ENCODE measurements around the gene SATB1.

Gene SATB1

DNA sequence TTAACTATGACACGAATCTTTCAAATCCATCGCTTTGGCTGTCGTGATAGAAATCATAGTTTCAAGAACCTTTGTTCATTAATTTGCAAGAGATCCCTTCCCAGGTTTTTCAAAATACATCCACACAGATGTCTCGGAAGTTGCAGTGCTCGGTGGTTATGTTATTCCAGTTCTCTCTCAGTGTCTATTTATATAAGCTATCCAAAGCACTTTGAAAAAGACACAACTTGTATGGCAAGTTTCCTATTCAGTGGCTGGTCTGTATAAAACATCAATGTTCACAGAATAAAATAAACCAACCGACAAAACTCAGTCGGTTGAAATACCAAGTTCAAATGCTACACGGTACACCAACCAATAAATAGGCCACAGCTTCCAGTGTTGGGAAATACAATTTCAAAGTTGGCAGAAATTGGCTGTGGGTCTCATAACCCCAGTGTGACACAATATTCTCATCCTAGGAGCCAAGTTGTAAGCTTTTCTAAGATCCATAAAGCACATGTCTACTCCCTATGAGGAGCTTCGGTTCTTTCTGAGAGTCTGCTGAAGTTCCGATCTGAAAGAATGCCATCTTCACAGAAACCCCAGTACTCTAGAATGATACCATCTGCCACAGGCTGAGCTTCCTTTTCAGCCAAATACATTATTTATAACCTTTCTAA is 23.7 kb downstream of the SATB1 start:
- no peak for DNase-seq (ENCODE audit: low read depth)

DNA sequence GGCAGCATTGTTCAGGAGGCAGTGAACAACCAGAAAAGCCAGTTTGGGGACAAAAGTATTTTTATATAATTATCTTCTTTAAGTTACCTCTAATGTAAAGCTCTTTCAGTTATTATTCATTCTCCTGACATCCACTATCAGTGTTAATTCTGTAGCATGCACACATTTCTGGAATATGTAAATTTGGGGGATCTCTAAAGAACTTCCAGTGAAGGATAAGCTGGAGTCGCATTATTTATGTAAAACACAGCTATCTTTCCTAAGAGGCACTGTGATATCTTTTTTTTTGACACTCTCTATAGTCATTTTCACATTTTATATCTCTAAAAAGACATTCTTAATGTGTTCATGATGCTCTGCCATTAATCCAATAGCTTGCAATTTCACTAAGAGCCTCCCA is 26.7 kb downstream of the SATB1 start:
- DNase-seq (ENCODE audit: low read depth) = no peak

DNA sequence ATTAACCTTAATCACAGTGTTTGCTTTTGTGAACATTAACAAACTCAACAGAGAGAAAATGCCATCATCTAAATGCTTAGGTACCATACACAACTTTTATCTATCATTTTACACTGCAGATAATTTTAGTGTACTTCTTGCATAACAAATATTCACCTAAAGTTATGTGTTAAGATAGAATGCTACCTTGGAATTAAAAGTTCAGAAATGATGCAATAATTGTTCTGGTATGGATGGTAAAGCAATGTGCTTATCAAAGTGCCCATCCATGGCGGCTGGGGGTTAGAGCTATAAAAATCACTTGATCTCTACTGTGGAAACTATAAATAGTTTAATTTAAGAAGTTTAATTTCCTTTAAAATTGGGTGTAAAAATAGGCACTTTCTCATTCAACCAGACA is 28.7 kb downstream of the SATB1 start:
- no peak for DNase-seq (ENCODE audit: low read depth)

- DNase-seq (ENCODE audit: low read depth) = no peak
Observed at GRCh38 chr3:18394384-18394995, 30.6 kb downstream of the SATB1 start.

DNA sequence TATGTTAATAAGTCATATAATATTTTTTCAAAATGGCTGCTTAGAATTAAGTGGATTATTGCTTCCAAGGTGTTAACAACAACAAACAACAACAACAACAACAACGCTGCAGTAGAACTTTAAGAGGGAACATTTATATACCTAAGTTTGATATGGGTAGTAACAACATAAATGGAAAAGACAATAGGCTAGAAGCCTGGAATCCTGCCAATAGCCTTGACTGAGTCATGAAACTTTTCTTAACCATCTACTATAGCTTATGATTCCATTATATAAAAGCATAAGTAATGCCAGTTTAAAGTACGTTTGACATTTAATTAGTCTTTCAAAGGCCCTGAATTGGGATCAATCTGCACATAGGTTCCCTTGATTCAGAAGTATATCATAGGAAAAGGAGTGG is 31.2 kb downstream of the SATB1 start:
- no peak for DNase-seq (ENCODE audit: low read depth)

- no peak for DNase-seq (ENCODE audit: low read depth)
Observed at GRCh38 chr3:18390024-18390660, 35.0 kb downstream of the SATB1 start.

- no peak for DNase-seq (ENCODE audit: low read depth)
Observed at GRCh38 chr3:18389108-18389733, 35.9 kb downstream of the SATB1 start.

GRCh38 chr3:18386274-18386890 is 38.8 kb downstream of the SATB1 start:
- DNase-seq (ENCODE audit: low read depth) = no peak

DNA sequence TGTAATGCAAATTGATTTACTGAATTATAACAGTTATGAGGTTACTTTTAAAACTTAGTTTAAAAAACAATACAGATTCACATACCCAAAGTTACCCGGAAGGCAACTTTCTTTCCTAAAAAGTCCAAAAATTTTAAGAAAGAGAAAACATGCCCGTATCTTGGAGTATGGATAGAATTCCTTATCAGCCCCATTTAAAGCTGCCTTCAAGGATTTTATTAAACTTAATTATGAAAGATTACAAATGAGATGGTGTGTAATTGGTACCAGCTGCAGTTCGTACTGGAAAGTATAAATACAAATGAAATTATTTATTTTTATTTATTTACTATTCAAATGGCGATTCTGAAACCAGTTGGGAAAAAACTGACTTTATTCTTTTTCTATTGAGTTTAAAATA is 39.4 kb downstream of the SATB1 start:
- no peak for DNase-seq (ENCODE audit: low read depth)

DNA sequence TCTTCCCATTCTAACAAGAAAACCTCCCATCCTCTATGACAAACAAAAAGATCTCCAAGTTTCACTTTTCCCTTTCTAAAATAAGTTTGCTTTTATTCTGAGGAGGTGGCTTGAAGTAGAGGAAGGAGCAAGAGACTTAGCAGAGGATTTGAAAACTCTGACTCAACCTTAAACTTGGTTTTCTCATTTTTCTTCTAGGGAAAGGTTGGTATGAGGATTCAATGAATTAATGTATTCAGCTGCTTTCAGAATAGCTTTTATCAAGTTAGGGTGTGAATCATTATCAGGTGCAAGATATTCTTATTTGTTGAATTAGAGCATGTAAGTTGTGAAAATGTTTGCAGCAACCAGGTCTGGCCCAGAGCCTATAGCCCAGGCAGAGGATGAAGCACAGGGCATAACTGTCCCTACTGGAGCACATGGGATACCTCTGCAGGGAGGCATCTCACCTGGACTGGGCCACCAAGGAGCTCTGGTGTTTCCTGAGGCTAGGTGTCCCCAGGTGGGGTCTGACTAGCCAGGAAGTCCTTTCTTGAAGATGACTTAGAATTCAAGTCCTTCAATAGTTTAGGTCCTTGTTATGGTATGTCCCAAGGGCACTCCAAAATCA is 42.3 kb downstream of the SATB1 start:
- DNase-seq (ENCODE audit: low read depth) = no peak

- DNase-seq (ENCODE audit: low read depth) = no peak
Observed at GRCh38 chr3:18379647-18380046, 45.5 kb downstream of the SATB1 start.

DNA sequence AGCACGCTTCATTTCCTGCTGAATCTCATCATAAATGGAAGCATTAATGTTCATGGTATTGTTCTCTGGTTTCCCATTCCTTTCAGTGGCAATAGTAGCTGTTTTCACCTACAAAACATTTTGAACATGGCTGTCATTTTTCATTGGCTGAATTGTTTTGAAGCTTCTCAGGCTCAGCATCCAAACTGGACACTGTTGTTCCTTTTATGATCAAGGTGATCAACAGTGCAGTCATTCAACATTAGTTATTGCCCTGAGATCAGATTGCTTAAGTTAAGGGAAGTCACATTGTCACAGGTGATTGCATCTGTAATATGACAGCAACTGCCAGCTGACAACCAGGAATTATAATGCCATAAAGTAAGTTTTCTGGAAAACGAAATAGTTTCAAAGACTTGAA is 46.9 kb downstream of the SATB1 start:
- no peak for DNase-seq (ENCODE audit: low read depth)

GRCh38 chr3:18376682-18377081 is 48.5 kb downstream of the SATB1 start:
- DNase-seq (ENCODE audit: low read depth) = no peak

DNA sequence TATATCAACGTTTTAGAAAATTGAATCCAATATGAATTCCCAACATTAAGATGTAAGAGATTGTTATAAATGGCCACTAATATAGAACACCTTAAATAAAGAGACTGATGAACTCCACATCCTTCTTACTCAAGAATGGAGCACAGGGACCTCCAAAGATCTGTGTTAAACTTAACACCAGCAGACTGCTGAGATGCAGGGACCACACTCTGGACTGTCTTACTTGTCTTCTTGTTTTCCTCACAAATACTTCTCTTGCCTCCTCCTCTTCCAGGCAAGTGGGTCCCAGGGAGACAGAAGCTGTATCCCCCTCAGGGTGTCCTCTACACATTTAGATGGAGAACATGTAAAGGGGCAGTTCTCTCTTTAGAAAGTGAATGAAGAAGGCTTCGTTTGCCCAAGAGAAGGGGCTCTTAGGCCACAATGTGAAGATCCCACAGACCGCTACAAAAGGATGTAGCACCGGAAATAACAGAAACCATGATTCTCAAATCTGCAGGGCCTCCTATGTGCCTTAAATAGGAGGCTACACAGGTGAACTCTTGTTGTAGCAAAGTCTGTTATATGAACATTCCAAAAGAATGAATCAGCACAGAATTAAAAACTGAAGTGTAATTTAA is 52.2 kb downstream of the SATB1 start:
- no peak for DNase-seq (ENCODE audit: low read depth)

DNA sequence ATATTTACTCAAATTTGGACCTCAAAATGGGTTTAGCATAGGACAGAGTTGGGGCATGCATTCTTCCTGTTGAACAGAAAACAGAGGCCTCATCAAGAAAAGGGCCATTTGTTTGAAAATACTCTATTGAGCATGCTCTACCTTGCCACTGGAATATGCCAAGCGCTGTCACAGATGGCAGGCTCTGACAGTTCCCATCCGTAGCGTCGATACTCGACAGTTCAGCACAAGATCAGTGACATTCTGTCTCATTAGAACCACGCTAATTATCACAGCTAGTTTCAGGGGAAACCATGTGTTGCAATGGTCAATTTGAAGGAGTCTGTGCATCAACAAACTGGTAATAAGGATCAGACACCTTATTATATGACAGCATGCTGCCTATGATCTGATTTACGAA is 54.5 kb downstream of the SATB1 start:
- DNase-seq (ENCODE audit: low read depth) = no peak

DNA sequence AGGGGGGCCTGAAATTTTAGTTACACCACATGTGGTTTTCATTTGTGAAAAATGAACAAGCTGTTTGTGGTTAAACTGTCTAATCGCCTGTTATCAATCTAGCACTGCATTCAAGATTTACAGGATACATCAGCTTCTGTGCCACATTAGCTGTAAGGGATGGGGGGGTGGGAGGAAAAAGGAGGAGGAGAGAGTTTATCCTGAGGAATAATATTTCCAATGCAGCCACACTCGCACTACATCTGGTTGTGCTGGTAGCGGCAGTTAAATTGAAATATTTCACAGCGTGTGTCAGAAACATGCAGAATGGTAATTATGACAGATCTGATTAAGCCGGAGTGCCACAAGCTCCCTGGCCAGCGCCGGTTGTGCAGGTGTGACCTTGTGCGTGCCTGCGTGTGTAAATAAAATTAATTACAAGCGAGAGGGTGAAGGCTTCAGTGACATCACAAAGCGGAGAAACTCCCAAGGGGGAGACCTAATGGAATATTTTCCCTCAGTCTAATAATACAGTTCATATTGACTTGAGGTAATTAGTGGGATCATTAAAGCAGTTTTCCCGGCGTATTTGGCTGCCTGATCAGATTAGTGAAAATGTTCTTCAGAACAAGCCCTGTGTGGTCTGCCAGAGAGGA is 55.5 kb downstream of the SATB1 start:
- DNase-seq (ENCODE audit: low read depth) = no peak

DNA sequence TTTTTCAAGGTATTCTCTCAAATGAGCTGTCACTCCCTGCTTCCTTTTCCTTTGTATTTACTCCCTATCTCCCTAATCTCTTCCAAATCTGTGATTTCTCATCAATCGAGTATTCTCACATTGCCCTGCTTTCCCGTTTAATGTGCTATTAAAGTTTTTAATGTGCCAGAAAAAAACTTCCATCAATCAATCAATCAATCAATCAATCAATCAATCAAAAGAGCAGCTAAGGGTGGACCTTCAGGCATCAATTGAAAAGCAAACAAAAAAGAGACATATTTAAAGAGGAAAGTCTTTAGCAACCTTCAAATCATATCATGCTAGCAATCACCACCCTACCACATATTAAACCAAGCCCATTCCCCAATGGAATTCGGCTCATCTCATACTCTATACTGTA is 58.9 kb downstream of the SATB1 start:
- no peak for DNase-seq (ENCODE audit: low read depth)

GRCh38 chr3:18363338-18363737 is 61.8 kb downstream of the SATB1 start:
- no peak for DNase-seq (ENCODE audit: low read depth)

DNA sequence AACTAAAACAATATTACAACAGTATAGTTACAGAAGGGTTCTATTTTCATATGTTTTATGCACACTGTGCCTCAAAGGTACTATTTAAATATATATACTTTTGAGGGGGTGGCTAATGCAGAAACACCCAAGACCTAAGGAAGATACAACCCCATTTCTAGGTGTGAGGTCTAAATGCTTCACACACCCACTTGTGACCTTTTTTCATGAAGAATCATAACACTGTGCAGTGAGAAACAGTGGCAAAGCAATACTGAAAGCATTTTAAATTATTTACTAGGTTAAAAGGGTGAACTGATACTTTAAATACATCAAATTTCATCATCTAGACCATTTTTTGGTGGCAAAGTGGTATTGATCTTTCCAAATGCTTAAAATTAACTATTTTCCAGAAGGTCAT is 67.4 kb downstream of the SATB1 start:
- no peak for DNase-seq (ENCODE audit: low read depth)

GRCh38 chr3:18355832-18356231 is 69.3 kb downstream of the SATB1 start:
- DNase-seq (ENCODE audit: low read depth) = no peak

DNA sequence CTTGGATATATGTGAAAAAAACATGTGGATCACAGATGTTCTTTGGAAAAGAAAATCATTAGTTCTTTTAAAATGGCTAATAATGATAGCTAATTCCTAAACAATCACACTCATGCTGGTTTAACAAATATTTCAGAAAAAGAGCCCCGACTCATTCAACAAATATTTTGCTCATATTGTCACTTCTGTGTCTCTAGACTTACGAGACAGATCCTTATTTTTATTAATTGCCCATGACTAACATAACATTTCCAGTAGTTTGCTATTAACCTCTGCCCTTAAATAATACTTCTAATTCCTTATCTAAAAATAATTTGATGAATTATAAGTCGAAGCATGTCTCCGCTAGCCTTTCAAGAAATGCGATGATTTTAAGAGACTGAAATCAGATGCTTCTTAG is 70.4 kb downstream of the SATB1 start:
- DNase-seq (ENCODE audit: low read depth) = no peak
